Measurements from ENCODE around the gene DOCK2.

DNA sequence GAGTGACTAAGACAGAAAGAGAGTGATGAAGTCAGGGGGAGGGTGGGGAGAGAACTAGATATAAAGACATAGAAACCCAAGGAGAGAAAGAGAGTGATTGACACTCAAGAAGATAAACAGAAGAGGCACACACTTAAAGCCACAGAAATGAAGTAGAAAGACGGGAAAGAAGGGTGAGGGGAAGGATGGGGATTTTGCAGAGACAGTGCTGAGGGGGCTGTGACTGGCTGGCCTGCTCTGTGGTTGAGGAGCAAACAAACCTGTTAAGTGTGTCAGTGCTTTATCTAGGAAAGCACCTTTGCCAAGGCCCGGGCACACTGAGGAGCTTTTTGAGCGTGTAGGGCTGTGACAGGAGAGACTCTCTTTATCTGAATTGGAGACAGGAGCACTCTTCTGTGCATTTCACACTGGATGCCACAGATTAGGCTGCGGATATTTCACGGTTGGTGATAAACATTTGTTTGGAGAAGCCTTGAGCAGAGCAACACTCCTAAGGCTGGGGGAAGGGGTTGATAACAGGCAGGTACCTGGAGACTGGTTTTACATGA is 109.1 kb downstream of the DOCK2 start:
- TF ChIP-seq POLR2A (IDR thresholded peaks at IDR 0.05) = no peak
- TF ChIP-seq, protein P1, sequence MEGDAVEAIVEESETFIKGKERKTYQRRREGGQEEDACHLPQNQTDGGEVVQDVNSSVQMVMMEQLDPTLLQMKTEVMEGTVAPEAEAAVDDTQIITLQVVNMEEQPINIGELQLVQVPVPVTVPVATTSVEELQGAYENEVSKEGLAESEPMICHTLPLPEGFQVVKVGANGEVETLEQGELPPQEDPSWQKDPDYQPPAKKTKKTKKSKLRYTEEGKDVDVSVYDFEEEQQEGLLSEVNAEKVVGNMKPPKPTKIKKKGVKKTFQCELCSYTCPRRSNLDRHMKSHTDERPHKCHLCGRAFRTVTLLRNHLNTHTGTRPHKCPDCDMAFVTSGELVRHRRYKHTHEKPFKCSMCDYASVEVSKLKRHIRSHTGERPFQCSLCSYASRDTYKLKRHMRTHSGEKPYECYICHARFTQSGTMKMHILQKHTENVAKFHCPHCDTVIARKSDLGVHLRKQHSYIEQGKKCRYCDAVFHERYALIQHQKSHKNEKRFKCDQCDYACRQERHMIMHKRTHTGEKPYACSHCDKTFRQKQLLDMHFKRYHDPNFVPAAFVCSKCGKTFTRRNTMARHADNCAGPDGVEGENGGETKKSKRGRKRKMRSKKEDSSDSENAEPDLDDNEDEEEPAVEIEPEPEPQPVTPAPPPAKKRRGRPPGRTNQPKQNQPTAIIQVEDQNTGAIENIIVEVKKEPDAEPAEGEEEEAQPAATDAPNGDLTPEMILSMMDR (IDR thresholded peaks at IDR 0.05) = no peak
